Colonic mucosa (tissue), 4 donors: Measurements from ENCODE around the gene MINK1. TPM values are rescaled to one million over a fixed set of nuclear protein-coding genes. Genes with fewer than 3 reads are reported as not detected.

Experiments
- DNase-seq: peaks from one replicate; pipeline ENCODE4 v3.0.0-alpha.2; 2020
- H3K27ac ChIP-seq: fragments of 200-600 bp; one replicate; pipeline ENCODE4 v1.8.0; 2021
- H3K27me3 ChIP-seq: fragments of 200-600 bp; one replicate; pipeline ENCODE4 v1.8.0; 2021
- H3K36me3 ChIP-seq: fragments of 200-600 bp; one replicate; pipeline ENCODE4 v1.8.0; 2021
- H3K4me1 ChIP-seq: fragments of 200-600 bp; one replicate; pipeline ENCODE4 v1.8.0; 2021; ENCODE audit warnings: mild to moderate bottlenecking
- H3K4me3 ChIP-seq: fragments of 200-600 bp; one replicate; pipeline ENCODE4 v1.8.0; 2021
- H3K9ac ChIP-seq, 2 donors: one replicate each; pipeline ENCODE4 v1.7.0; 2013; ENCODE audit warnings: control low read depth in 2 of 2, low read depth in 2 of 2, low read length in 2 of 2
- H3K9me3 ChIP-seq: fragments of 200-600 bp; one replicate; pipeline ENCODE4 v1.8.0; 2021
- CTCF ChIP-seq: fragments of 200-600 bp; IDR thresholded peaks from one replicate; pipeline ENCODE4 v1.8.0; 2022; ENCODE audit warnings: antibody characterized with exemption, mild to moderate bottlenecking
- intact Hi-C: fragments of 100-400 bp; cut with DNase I; formaldehyde crosslinking; loops from one replicate; pipeline ENCODE4 v1.14.1; 2022
- total RNA-seq, 2 donors: library from RNA; stranded (reverse); fragmentation: NEBNext Ultra II Directional in 1 of 2; extraction: Animal tissue kit (Norgen Biotek cat#: 25700) in 1 of 2; gene quantifications; one replicate each; pipeline ENCODE4 v1.2.1, GENCODE V29; 2021
- donor health status: healthy.
- donor health status: DM: no; HTN: no; CAD: no.
- donor health status: DM: no; HTN: no; CAD: no.

MINK1 gene
- total RNA-seq, 2 donors from 2014 or later = 172 to 215 TPM

GRCh38 chr17:4815043-4815675, 18.0 kb upstream of the MINK1 start:
- H3K4me3 ChIP-seq = no peak overlapping the region
- no peaks in the 10 kb centered on the region for H3K4me1 ChIP-seq
- H3K9ac ChIP-seq = no peak overlapping the region
- H3K9me3 ChIP-seq = no peaks in the 10 kb centered on the region
- no peak for TF ChIP-seq CTCF
- H3K27me3 ChIP-seq = no peaks in the 10 kb centered on the region
- no peaks in the 10 kb centered on the region for H3K36me3 ChIP-seq
- DNase-seq = no peak
- H3K27ac ChIP-seq = no peak overlapping the region
- intact Hi-C loops = no loop called here

GRCh38 chr17:4816826-4817225, 16.3 kb upstream of the MINK1 start:
- H3K27me3 ChIP-seq = no peaks in the 10 kb centered on the region
- no peaks in the 10 kb centered on the region for H3K9me3 ChIP-seq
- H3K4me3 ChIP-seq = no peak overlapping the region
- intact Hi-C loops = no loop called here
- no peaks in the 10 kb centered on the region for H3K36me3 ChIP-seq
- no peak for DNase-seq
- no peak overlapping the region for H3K9ac ChIP-seq
- no peak overlapping the region for H3K27ac ChIP-seq
- H3K4me1 ChIP-seq = no peaks in the 10 kb centered on the region
- no peak for TF ChIP-seq CTCF

- Histone ChIP-seq H3K27ac (no peak overlapping the region), H3K4me1 (no peaks in the 10 kb centered on the region), H3K4me3 (no peak overlapping the region), H3K27me3 (no peaks in the 10 kb centered on the region), H3K9me3 (no peaks in the 10 kb centered on the region), H3K9ac (no peak overlapping the region), H3K36me3 (no peaks in the 10 kb centered on the region)
- intact Hi-C loops = no loop called here
- no peak for TF ChIP-seq CTCF
- DNase-seq = no peak
These were observed 14.9 kb upstream of the MINK1 start for GRCh38 chr17:4818276-4818675.

GRCh38 chr17:4822835-4823234, 10.3 kb upstream of the MINK1 start:
- H3K36me3 ChIP-seq = no peaks in the 10 kb centered on the region
- H3K27ac ChIP-seq = no peak overlapping the region
- H3K9ac ChIP-seq = no peak overlapping the region
- H3K9me3 ChIP-seq = no peaks in the 10 kb centered on the region
- H3K4me3 ChIP-seq = no peak overlapping the region
- DNase-seq = no peak
- no peaks in the 10 kb centered on the region for H3K4me1 ChIP-seq
- no peaks in the 10 kb centered on the region for H3K27me3 ChIP-seq
- intact Hi-C loops = no loop called here
- no peak for TF ChIP-seq CTCF

GRCh38 chr17:4823373-4824089, 9.6 kb upstream of the MINK1 start:
- Histone ChIP-seq H3K9ac (no peak overlapping the region), H3K27me3 (no peaks in the 10 kb centered on the region), H3K4me3 (no peak overlapping the region), H3K27ac (no peak overlapping the region), H3K36me3 (no peaks in the 10 kb centered on the region), H3K4me1 (no peaks in the 10 kb centered on the region), H3K9me3 (no peaks in the 10 kb centered on the region)
- intact Hi-C loops = no loop called here
- no peak for TF ChIP-seq CTCF
- no peak for DNase-seq
